Tibial artery (tissue), 4 donors: ENCODE results near the gene GRID2.

Source experiments
- DNase-seq, 2 donors: peaks; one replicate each; pipeline ENCODE4 v3.0.0-alpha.2; 2019
- H3K27ac ChIP-seq, 2 donors: fragments of 200-600 bp; sonication (generic) in 1 of 2; 1 replicate in 1 of 2; 2 replicates in 1 of 2; pipeline ENCODE4 v1.5.1; 2018 to 2019; ENCODE audit warnings: mild to moderate bottlenecking in 1 of 2
- H3K27me3 ChIP-seq, 2 donors: fragments of 200-600 bp; sonication (generic) in 1 of 2; one replicate each; pipeline versions ENCODE4 v1.5.1 to v1.6.0; 2016 to 2019
- H3K36me3 ChIP-seq, 3 donors: fragments of 200-600 bp; sonication (generic) in 2 of 3; one replicate each; pipeline ENCODE4 v1.5.1; 2016 to 2019; ENCODE audit warnings: mild to moderate bottlenecking in 2 of 3
- H3K4me1 ChIP-seq, 4 donors: fragments of 200-600 bp; sonication (generic) in 2 of 4; 1 replicate in 3 of 4; 2 replicates in 1 of 4; pipeline ENCODE4 v1.5.1; 2016 to 2019
- H3K4me3 ChIP-seq, 2 donors: fragments of 200-600 bp; sonication (generic) in 1 of 2; 1 replicate in 1 of 2; 2 replicates in 1 of 2; pipeline ENCODE4 v1.5.1; 2018 to 2019; ENCODE audit warnings: mild to moderate bottlenecking in 2 of 2
- H3K9me3 ChIP-seq, 3 donors: fragments of 200-600 bp; sonication (generic) in 1 of 3; one replicate each; pipeline ENCODE4 v1.5.1; 2016 to 2019
- CTCF ChIP-seq, 2 experiments: fragments of 200-600 bp in 1 of 2; fragments of 450-650 bp in 1 of 2; IDR thresholded peaks; one replicate each; pipeline ENCODE4 v1.5.1; 2017 to 2019; ENCODE audit warnings: antibody characterized with exemption in 2 of 2, mild to moderate bottlenecking in 1 of 2, moderate library complexity in 1 of 2
- intact Hi-C: fragments of 100-400 bp; cut with DNase I; formaldehyde crosslinking; loops from one replicate; pipeline ENCODE4 v1.15.0; 2023; ENCODE audit warnings: low total_unique reads

Gene GRID2

GRCh38 chr4:93466446-93466845, 1162.7 kb downstream of the GRID2 start:
- no peak for DNase-seq
- intact Hi-C loops, result no loop called here
- no peaks in the 10 kb centered on the region for H3K9me3 ChIP-seq
- H3K27ac ChIP-seq, result no peak overlapping the region
- no peak for TF ChIP-seq CTCF (IDR thresholded peaks at IDR 0.05)
- H3K36me3 ChIP-seq, result no peaks in the 10 kb centered on the region
- H3K4me3 ChIP-seq, result no peak overlapping the region
- no peaks in the 10 kb centered on the region for H3K27me3 ChIP-seq
- H3K4me1 ChIP-seq, result no peaks in the 10 kb centered on the region

- Histone ChIP-seq H3K9me3 (no peaks in the 10 kb centered on the region), H3K4me3 (no peak overlapping the region), H3K27me3 (no peaks in the 10 kb centered on the region), H3K4me1 (no peaks in the 10 kb centered on the region), H3K36me3 (no peaks in the 10 kb centered on the region), H3K27ac (no peak overlapping the region)
- no peak for TF ChIP-seq CTCF (IDR thresholded peaks at IDR 0.05)
- no peak for DNase-seq
- intact Hi-C loops, result no loop called here
These were observed 1163.9 kb downstream of the GRID2 start for GRCh38 chr4:93467484-93468155.

- no peaks in the 10 kb centered on the region for H3K9me3 ChIP-seq
- H3K4me1 ChIP-seq, result no peaks in the 10 kb centered on the region
- no peak for TF ChIP-seq CTCF (IDR thresholded peaks at IDR 0.05)
- intact Hi-C loops, result no loop called here
- no peaks in the 10 kb centered on the region for H3K36me3 ChIP-seq
- H3K27ac ChIP-seq, result no peak overlapping the region
- H3K27me3 ChIP-seq, result no peaks in the 10 kb centered on the region
- H3K4me3 ChIP-seq, result no peak overlapping the region
- no peak for DNase-seq
These were observed 1165.8 kb downstream of the GRID2 start for GRCh38 chr4:93469560-93469959.

GRCh38 chr4:93475730-93476129, 1172.0 kb downstream of the GRID2 start:
- Histone ChIP-seq H3K27ac (no peak overlapping the region), H3K4me1 (no peaks in the 10 kb centered on the region), H3K27me3 (no peaks in the 10 kb centered on the region), H3K4me3 (no peak overlapping the region), H3K9me3 (no peaks in the 10 kb centered on the region), H3K36me3 (no peaks in the 10 kb centered on the region)
- TF ChIP-seq CTCF (IDR thresholded peaks at IDR 0.05), result no peak
- no peak for DNase-seq
- intact Hi-C loops, result no loop called here

- no peaks in the 10 kb centered on the region for H3K9me3 ChIP-seq
- DNase-seq, result no peak
- H3K4me1 ChIP-seq, result no peaks in the 10 kb centered on the region
- H3K27me3 ChIP-seq, result no peaks in the 10 kb centered on the region
- no peaks in the 10 kb centered on the region for H3K36me3 ChIP-seq
- no peak overlapping the region for H3K27ac ChIP-seq
- TF ChIP-seq CTCF (IDR thresholded peaks at IDR 0.05), result no peak
- intact Hi-C loops, result no loop called here
- H3K4me3 ChIP-seq, result no peak overlapping the region
These were observed 1175.0 kb downstream of the GRID2 start for GRCh38 chr4:93478805-93479204.

- Histone ChIP-seq H3K4me1 (no peaks in the 10 kb centered on the region), H3K4me3 (no peak overlapping the region), H3K27ac (no peak overlapping the region), H3K36me3 (no peaks in the 10 kb centered on the region), H3K9me3 (no peaks in the 10 kb centered on the region), H3K27me3 (no peaks in the 10 kb centered on the region)
- no peak for DNase-seq
- no peak for TF ChIP-seq CTCF (IDR thresholded peaks at IDR 0.05)
- intact Hi-C loops, result no loop called here
These were observed 1176.7 kb downstream of the GRID2 start for GRCh38 chr4:93480452-93480851.
